ENCODE data around the gene CASP10.

DNA sequence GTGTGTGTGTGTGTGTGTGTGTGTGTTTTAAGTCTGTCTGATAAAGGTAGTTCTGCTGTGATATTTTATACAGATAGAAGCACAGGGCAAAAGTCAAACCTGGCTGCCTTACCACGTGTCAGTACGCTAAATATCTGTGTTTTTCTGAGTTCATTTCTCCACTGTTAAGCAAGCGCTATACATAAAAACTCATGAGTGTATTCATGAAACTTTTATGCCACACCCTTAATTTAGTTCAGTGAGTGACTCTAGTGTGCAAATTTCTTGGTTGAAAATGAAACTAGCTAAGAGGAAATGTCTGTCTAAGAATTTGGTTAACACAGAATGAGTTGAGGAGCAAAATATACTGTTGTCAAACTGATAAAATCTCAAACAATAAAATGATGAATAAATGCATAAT lies 11.2 kb downstream of the CASP10 start:
- no peak for TF ChIP-seq POLR2A (IDR thresholded peaks at IDR 0.05; ENCODE audit: control extremely low read depth in 1 of 2, low read depth in 2 of 2, low read length in 2 of 2)
- TF ChIP-seq YY1 (IDR thresholded peaks at IDR 0.05; ENCODE audit: low read depth, low read length): no peak
- TF ChIP-seq, protein P1, sequence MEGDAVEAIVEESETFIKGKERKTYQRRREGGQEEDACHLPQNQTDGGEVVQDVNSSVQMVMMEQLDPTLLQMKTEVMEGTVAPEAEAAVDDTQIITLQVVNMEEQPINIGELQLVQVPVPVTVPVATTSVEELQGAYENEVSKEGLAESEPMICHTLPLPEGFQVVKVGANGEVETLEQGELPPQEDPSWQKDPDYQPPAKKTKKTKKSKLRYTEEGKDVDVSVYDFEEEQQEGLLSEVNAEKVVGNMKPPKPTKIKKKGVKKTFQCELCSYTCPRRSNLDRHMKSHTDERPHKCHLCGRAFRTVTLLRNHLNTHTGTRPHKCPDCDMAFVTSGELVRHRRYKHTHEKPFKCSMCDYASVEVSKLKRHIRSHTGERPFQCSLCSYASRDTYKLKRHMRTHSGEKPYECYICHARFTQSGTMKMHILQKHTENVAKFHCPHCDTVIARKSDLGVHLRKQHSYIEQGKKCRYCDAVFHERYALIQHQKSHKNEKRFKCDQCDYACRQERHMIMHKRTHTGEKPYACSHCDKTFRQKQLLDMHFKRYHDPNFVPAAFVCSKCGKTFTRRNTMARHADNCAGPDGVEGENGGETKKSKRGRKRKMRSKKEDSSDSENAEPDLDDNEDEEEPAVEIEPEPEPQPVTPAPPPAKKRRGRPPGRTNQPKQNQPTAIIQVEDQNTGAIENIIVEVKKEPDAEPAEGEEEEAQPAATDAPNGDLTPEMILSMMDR (IDR thresholded peaks at IDR 0.05; ENCODE audit: control extremely low read depth in 1 of 3, insufficient read depth in 1 of 3, low read depth in 1 of 3, low read length in 3 of 3): no peak
- TF ChIP-seq, protein P2, sequence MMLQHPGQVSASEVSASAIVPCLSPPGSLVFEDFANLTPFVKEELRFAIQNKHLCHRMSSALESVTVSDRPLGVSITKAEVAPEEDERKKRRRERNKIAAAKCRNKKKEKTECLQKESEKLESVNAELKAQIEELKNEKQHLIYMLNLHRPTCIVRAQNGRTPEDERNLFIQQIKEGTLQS (IDR thresholded peaks at IDR 0.05; ENCODE audit: insufficient read depth, low read depth, low read length): no peak
- TF ChIP-seq RAD21 (IDR thresholded peaks at IDR 0.05 in 1 of 2, conservative IDR thresholded peaks at IDR 0.05 in 1 of 2; ENCODE audit: low read depth in 2 of 2, low read length in 2 of 2): no peak
- TF ChIP-seq EP300 (IDR thresholded peaks at IDR 0.05; ENCODE audit: borderline replicate concordance in 1 of 2, low read depth in 2 of 2, low read length in 2 of 2): no peak
- TF ChIP-seq, protein P3, sequence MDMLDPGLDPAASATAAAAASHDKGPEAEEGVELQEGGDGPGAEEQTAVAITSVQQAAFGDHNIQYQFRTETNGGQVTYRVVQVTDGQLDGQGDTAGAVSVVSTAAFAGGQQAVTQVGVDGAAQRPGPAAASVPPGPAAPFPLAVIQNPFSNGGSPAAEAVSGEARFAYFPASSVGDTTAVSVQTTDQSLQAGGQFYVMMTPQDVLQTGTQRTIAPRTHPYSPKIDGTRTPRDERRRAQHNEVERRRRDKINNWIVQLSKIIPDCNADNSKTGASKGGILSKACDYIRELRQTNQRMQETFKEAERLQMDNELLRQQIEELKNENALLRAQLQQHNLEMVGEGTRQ (IDR thresholded peaks at IDR 0.05; ENCODE audit: low read length): no peak
- TF ChIP-seq, protein P4, sequence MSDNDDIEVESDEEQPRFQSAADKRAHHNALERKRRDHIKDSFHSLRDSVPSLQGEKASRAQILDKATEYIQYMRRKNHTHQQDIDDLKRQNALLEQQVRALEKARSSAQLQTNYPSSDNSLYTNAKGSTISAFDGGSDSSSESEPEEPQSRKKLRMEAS (IDR thresholded peaks at IDR 0.05): no peak
- no peak for TF ChIP-seq BCL11A (IDR thresholded peaks at IDR 0.05; ENCODE audit: low read depth in 2 of 2, low read length in 2 of 2)

All from H1 (cell line).